ENCODE measurements around the gene CHURC1. TPM values are rescaled to one million over a fixed set of nuclear protein-coding genes. Genes with fewer than 3 reads are reported as not detected.

CHURC1 gene
- polyA plus RNA-seq, 1 of the 3 experiments (the other 2 are of a cell fraction), result 66.8 TPM

GRCh38 chr14:64932231-64932630, 18.0 kb downstream of the CHURC1 start:
- Histone ChIP-seq H3K27me3 (ENCODE audit: insufficient read depth) (no peaks in the 10 kb centered on the region), H4K20me1 (ENCODE audit: insufficient read depth) (no peaks in the 10 kb centered on the region; the same call in 1 of the 2 replicates), H3K9ac (no peak overlapping the region), H3K79me2 (ENCODE audit: insufficient read depth) (peaks cover 13% of the 10 kb centered on the region; the same call in 1 of the 2 replicates), H3K4me1 (ENCODE audit: control insufficient read depth in 1 of 2, insufficient read depth in 2 of 2, low read depth in 1 of 2, low read length in 1 of 2) (peaks cover 0 to 5% of the 10 kb centered on the region in 2 experiments; a peak in 3 of 4 replicates), H3K27ac (ENCODE audit: low read depth in 2 of 2, low read length in 1 of 2) (no peak overlapping the region), H3K4me2 (no peak overlapping the region), H3K9me2 (no peaks in the 10 kb centered on the region), H3K4me3 (ENCODE audit: low read depth in 2 of 2, low read length in 1 of 2) (no peak overlapping the region), H3K9me3 (no peaks in the 10 kb centered on the region), H2AFZ (ENCODE audit: low read depth) (no peak overlapping the region), H3K36me3 (replicated peaks in 1 of 2; ENCODE audit: control insufficient read depth in 1 of 2, insufficient read depth in 2 of 2, low read length in 1 of 2) (peaks cover 56 to 59% of the 10 kb centered on the region in 2 experiments), H3F3A (replicated peaks; ENCODE audit: insufficient read depth) (peaks cover 14% of the 10 kb centered on the region)
- TF ChIP-seq SIN3A (IDR thresholded peaks at IDR 0.05; ENCODE audit: borderline replicate concordance, low read depth, low read length), result no peak
- TF ChIP-seq MAX (IDR thresholded peaks at IDR 0.05; ENCODE audit: low read depth), result no peak
- TF ChIP-seq YY1 (IDR thresholded peaks at IDR 0.05; ENCODE audit: low read depth), result no peak
- TF ChIP-seq MXI1 (IDR thresholded peaks at IDR 0.05; ENCODE audit: low read depth, low read length), result no peak
- TF ChIP-seq TCF12 (IDR thresholded peaks at IDR 0.05), result no peak
- TF ChIP-seq EZH2phosphoT487 (IDR thresholded peaks at IDR 0.05; ENCODE audit: borderline replicate concordance, low read depth), result no peak
- no peak for TF ChIP-seq CHD2 (IDR thresholded peaks at IDR 0.05; ENCODE audit: low read length, partially characterized antibody)
- no peak for TF ChIP-seq JUND (IDR thresholded peaks at IDR 0.05)
- no peak for TF ChIP-seq ZBTB33 (IDR thresholded peaks at IDR 0.05; ENCODE audit: borderline replicate concordance, low read depth)
- no peak for TF ChIP-seq NRF1 (IDR thresholded peaks at IDR 0.05; ENCODE audit: low read depth, low read length)
- ChIA-PET CTCF (no interaction called here), POLR2A (no interaction called here)
- no peak for DNase-seq

GRCh38 chr14:64934338-64934929, 20.2 kb downstream of the CHURC1 start:
- no peak overlapping the region for H3K4me3 ChIP-seq (ENCODE audit: low read depth in 2 of 2, low read length in 1 of 2)
- H3K4me2 ChIP-seq, result no peak overlapping the region
- peaks cover 40 to 42% of the 10 kb centered on the region in 2 experiments for H3K36me3 ChIP-seq (replicated peaks in 1 of 2; ENCODE audit: control insufficient read depth in 1 of 2, insufficient read depth in 2 of 2, low read length in 1 of 2)
- TF ChIP-seq PBX3 (IDR thresholded peaks at IDR 0.05) (peak; percentile 28; the same call in 1 of the 2 replicates), FOSL2 (IDR thresholded peaks at IDR 0.05; ENCODE audit: borderline replicate concordance, low read depth) (no peak)
- CTCF ChIA-PET, result no interaction called here
- POLR2A ChIA-PET, result no interaction called here
- peaks cover 13% of the 10 kb centered on the region; the same call in 1 of the 2 replicates for H3K79me2 ChIP-seq (ENCODE audit: insufficient read depth)
- H3K9me2 ChIP-seq, result no peaks in the 10 kb centered on the region
- no peak overlapping the region for H3K9ac ChIP-seq
- H3K27me3 ChIP-seq (ENCODE audit: insufficient read depth), result no peaks in the 10 kb centered on the region
- no peaks in the 10 kb centered on the region for H3K9me3 ChIP-seq
- DNase-seq, result no peak
- no peak overlapping the region for H2AFZ ChIP-seq (ENCODE audit: low read depth)
- peaks cover 16% of the 10 kb centered on the region for H3F3A ChIP-seq (replicated peaks; ENCODE audit: insufficient read depth)
- peaks cover 0 to 3% of the 10 kb centered on the region in 2 experiments; a peak in 3 of 4 replicates for H3K4me1 ChIP-seq (ENCODE audit: control insufficient read depth in 1 of 2, insufficient read depth in 2 of 2, low read depth in 1 of 2, low read length in 1 of 2)
- H4K20me1 ChIP-seq (ENCODE audit: insufficient read depth), result no peaks in the 10 kb centered on the region; the same call in 1 of the 2 replicates
- 89% methylated on average over 1 of the region's 1 CpG for WGBS (ENCODE audit: low lambda C conversion rate)
- no peak overlapping the region for H3K27ac ChIP-seq (ENCODE audit: low read depth in 2 of 2, low read length in 1 of 2)

Measured in SK-N-SH (cell line).